NT2/D1 (cell line): ENCODE measurements around the gene CCDC85C.

Experiments
- SUZ12 ChIP-seq: IDR thresholded peaks from 2 replicates; pipeline ENCODE4 v1.6.1; 2011; ENCODE audit not compliant: insufficient read length, insufficient read depth; ENCODE audit errors: extremely low read depth
- YY1 ChIP-seq: IDR thresholded peaks from 2 replicates; pipeline ENCODE4 v1.6.1; 2011; ENCODE audit not compliant: insufficient read length, insufficient read depth
- ZNF274 ChIP-seq: IDR thresholded peaks from 2 replicates; pipeline ENCODE4 v1.6.1; 2011; ENCODE audit warnings: mild to moderate bottlenecking, low read depth, low read length

DNA sequence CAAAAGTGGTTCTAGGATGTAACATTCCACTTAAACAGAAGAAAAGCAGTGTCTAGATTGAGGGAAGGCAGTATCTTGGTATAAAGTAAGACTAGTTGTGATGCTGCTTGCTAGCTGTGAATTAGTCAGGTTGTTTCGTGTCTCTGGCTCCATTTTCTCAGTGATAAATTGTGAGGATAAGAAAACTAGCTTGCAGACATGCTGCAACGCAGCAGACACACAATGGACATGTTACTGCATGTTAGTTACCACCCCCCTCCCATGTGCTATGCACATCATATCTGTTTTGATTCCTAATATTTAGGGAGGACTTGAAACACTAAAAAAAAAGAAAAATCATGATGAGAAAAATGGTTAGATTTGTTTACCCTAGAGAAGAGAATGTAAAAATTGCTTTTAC, 119.9 kb downstream of the CCDC85C start:
- TF ChIP-seq ZNF274 (no peak), SUZ12 (no peak), YY1 (no peak)
